GM19099 (cell line): ENCODE results near the gene IFI27L2.

Experiments
- POLR2A ChIP-seq: IDR thresholded peaks from 3 replicates; pipeline ENCODE4 v1.6.1; 2011; ENCODE audit warnings: low read depth; ENCODE audit not compliant: insufficient read length; ENCODE audit errors: extremely low read depth

Gene IFI27L2, protein sequence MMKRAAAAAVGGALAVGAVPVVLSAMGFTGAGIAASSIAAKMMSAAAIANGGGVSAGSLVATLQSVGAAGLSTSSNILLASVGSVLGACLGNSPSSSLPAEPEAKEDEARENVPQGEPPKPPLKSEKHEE

GRCh38 chr14:94129111-94129757 is at the start of gene IFI27L2:
TSS of gene IFI27L2 (minus strand) at chr14:94129604. CDS start at chr14:94129564, 40 bp downstream.
- TF ChIP-seq POLR2A = peak; percentile 75

GRCh38 chr14:94177806-94178205 is 48.4 kb upstream of the IFI27L2 start:
- TF ChIP-seq POLR2A = no peak

- no peak for TF ChIP-seq POLR2A
Observed at GRCh38 chr14:94176808-94177207, 47.4 kb upstream of the IFI27L2 start.

DNA sequence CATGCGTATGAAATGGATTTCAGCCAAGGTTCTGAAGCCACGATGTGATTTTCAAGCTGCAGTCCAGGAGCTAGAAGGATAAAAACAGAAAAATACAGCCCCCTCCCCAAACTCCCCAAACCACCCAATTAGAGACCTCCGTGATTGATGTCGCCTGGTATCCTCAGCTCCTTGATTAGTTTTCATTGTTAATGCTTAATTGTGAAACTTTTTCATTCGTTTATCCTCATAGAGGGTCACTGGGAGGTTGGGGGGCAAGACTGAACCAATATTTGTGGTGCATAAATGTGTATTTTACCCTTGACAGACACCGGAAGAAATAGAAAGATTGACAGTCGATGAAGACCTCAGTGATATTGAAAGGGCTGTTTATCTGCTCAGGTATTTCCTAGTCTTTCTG is 46.3 kb upstream of the IFI27L2 start:
- no peak for TF ChIP-seq POLR2A

DNA sequence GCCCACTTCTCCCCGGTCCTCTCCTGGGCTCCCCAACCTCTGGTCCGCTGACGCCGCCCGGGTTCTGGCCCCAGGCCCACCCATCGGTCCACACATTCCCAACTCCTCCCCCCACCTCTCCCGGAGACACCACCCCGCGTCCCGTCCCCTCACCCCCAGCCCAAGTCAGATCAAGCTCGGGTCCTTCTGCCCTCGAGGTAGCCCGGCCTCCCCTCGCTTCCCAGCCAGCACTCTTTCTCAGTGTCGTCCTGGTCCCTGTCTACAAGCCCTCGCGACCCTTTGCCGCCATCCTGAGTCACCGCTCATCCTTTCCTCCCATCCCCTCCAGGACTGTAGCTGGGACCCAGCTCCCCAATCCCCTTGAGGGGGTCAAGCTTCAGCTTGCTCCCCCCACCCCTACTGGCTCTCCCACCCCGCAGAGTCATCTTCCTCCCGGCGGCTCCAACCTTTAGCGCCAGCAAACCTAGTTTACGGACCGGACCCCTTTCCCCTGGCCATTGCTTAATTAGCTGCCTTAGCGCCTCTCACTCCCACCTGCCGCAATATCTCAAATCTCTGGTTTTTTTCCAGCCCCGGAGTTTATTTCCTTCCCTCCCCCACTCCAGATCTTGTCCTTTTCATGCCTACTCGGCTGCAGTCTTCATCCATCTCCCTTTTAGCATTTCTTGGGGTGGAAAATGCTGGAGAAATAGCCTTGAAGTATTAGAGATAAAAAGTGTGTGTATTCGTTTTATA is 45.8 kb upstream of the IFI27L2 start:
- TF ChIP-seq POLR2A = no peak

- TF ChIP-seq POLR2A = no peak
Observed at GRCh38 chr14:94174604-94175010, 45.2 kb upstream of the IFI27L2 start.

DNA sequence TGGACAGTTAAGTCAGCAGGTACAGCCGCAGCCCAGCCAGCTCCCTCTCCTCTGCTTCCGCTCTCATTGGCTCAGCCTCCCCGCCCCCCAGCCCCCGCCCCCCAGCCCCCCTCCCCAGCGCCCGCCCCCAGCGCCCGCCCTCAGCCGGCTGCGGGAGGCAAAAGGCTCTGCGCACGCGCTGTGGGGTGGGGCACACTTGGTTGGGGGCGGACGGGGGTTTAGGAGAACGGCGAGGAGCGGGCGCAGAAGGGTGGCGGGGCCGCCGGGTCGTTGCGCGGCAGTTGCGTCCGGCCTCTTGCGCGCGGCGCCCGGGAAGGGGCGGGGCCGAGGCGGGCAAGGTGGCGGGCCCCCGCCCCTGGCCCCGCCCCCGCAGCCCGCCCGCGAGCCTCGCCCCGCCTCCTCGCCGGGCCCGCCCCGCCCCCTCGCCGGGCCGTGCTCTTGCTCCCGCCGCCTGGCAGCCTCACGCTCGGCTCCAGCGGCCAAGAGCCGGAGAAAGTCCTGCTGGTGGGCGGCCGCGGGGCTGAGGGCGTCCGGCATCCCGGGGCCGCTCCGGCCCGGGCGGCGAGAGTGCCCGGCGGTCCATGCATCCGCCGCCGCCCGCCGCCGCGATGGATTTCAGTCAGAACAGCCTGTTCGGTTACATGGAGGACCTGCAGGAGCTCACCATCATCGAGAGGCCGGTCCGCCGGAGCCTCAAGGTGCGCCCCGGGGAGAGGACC is 44.6 kb upstream of the IFI27L2 start, which contains the start of gene PPP4R4:
PPP4R4 (plus strand) TSS at position 438 of the 719 bp plus-strand sequence; CDS start at position 582, 144 bp downstream.
- TF ChIP-seq POLR2A = no peak

GRCh38 chr14:94173471-94173884 is 44.1 kb upstream of the IFI27L2 start:
- no peak for TF ChIP-seq POLR2A

- no peak for TF ChIP-seq POLR2A
Observed at GRCh38 chr14:94172545-94172944, 43.1 kb upstream of the IFI27L2 start.

DNA sequence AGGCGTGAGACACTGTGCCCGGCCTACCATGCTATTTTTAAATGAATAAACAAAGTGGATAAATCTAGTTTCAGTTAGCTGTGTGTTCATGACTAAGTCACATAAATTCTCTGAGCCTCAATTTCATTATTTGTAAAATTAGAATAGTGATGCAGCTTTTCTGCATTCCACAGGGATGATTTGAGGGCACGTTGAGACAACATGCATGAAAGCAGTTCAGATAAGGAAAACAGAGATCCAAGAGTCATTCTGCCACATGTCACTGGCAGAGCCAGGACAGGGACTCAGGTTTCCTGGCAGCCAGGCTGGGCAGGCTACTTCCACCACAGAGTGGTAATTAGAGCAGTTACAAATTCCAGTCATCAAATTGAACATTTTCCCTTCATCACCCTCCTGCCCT is 41.8 kb upstream of the IFI27L2 start:
- TF ChIP-seq POLR2A = no peak

DNA sequence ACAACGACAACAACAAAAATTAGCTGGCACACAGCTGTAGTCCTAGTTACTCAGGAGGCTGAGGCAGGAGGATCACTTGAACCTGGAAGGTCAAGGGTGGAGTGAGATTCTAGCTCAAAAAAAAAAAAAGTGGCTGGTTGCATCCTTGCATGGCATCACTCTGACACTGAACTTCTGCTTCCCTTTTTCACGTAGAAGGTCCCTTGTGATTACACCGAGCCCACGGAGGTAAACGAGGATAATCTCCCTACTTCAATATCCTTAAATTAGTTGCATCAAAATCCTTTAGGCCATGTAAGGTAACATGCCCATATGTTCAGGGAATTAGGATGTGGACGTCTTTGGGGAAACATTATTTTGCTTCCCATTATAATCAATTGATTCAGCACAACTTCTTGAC is 40.7 kb upstream of the IFI27L2 start:
- TF ChIP-seq POLR2A = no peak

DNA sequence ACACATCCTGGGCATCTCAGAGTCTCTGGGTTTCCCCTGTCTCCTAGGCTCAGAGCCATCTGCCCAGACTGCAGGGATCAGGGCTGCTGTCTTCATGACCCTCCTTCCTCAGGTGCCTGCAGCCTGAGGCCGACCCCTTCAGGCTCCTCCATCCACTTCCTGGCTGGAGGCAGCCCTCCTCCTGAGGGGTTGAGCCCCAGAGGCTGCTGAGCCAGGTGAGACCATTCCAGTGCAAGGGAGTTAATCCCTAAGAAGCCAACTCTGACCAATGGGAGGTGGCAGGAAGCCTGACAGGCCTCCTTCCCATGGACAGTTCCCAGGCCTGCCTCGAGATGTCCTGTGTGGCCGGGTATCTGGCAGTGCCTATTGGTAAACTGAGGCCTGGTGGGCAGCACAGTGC is 36.3 kb upstream of the IFI27L2 start:
- no peak for TF ChIP-seq POLR2A

DNA sequence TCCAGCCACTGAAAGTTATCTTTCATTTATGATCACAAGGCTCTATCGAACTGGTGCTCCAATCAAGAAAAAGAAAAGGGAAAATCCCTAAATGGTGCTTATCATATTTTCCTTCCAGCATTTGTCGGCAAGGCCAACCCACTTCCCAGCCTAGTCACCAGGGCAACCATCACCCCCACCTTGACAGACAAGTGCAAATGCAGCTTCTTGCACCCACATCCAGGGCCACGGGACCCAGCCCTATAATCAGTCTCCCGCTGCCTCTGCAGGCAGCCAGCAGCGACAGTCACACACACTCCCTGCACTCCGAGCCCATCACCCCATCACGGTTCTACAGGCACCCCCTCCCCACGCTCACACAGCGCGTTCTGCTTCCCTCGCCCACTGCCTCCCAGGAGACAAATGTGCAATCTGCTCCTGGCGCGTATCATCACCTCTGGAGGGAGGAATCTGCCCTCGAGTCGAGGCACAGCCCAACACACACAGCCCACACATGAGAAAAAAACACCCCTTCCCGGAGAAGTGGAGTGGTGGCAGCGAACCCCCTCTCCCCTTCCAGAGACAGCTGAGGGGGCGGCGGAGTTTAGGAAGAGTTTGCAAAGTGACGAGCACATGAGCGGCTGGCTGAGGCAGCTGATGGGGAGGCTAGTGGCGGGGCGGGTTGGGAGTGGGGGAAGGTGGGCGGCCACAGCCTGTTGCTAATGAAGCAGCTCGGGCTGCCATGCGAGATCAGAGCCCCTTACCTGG is 35.5 kb upstream of the IFI27L2 start:
- TF ChIP-seq POLR2A = no peak

DNA sequence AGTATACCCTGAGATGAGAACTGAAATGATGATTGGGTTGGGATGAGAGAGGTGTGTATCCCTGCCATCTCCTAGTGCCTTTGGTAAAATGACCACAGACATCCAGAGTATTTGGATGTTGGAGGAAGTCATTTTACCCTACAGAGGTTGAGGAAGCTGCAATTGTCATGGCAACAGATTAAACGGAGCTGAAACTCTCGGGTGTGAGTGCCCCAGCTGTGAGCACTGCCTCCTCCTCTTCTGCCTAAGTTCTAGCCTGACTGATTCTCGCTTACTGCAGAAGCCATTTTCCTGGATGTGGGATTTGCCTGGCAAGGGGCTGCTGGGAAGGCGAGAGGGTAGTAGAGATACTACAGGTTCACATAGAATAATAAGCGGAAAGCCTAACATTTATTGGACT is 34.4 kb upstream of the IFI27L2 start:
- no peak for TF ChIP-seq POLR2A

GRCh38 chr14:94162466-94162865 is 33.1 kb upstream of the IFI27L2 start:
- TF ChIP-seq POLR2A = no peak
